SU-DHL-6 (cell line): Measurements from ENCODE around the gene LAMC3.

ENCODE experiments used
- H2AFZ ChIP-seq: fragments of 200-600 bp; sonication (generic); 2 replicates; pipeline ENCODE4 v1.6.1; 2014; ENCODE audit warnings: low read depth, mild to moderate bottlenecking, moderate library complexity, mixed read lengths, antibody characterized with exemption, low read length; ENCODE audit not compliant: severe bottlenecking
- H3F3A ChIP-seq: fragments of 200-600 bp; shearing (Covaris generic); 2 replicates; pipeline ENCODE4 v1.6.0; 2016; ENCODE audit warnings: antibody characterized with exemption, mild to moderate bottlenecking; ENCODE audit not compliant: insufficient read depth
- H3K27ac ChIP-seq: fragments of 200-600 bp; sonication (generic); 2 replicates; pipeline ENCODE4 v1.5.1; 2016; ENCODE audit warnings: low read depth, mild to moderate bottlenecking, low read length, moderate library complexity, mixed read lengths
- H3K27me3 ChIP-seq: fragments of 200-600 bp; sonication (generic), shearing (Covaris generic); 2 replicates; pipeline ENCODE4 v1.6.0; 2014; ENCODE audit warnings: mild to moderate bottlenecking, low read length
- H3K36me3 ChIP-seq: fragments of 200-600 bp; sonication (generic); 2 replicates; pipeline ENCODE4 v1.6.1; 2014; ENCODE audit warnings: mild to moderate bottlenecking, low read length, mixed read lengths
- H3K4me2 ChIP-seq: fragments of 300-600, 200-600 bp; shearing (Covaris generic), sonication (generic); 2 replicates; pipeline ENCODE4 v1.6.0; 2014; ENCODE audit warnings: low read length, low read depth, mild to moderate bottlenecking; ENCODE audit not compliant: poor library complexity, severe bottlenecking
- H3K4me3 ChIP-seq: fragments of 200-600 bp; sonication (generic); 2 replicates; pipeline ENCODE4 v1.5.1; 2014; ENCODE audit warnings: antibody characterized with exemption, low read length, mild to moderate bottlenecking, mixed read lengths; ENCODE audit not compliant: insufficient read depth, poor library complexity, severe bottlenecking
- H3K79me2 ChIP-seq: fragments of 200-600 bp; sonication (generic); 2 replicates; pipeline ENCODE4 v1.6.1; 2014; ENCODE audit warnings: mild to moderate bottlenecking, low read length, moderate library complexity; ENCODE audit not compliant: insufficient read depth
- H3K9ac ChIP-seq: fragments of 200-600 bp; sonication (generic); 2 replicates; pipeline ENCODE4 v1.7.0; 2014; ENCODE audit warnings: mild to moderate bottlenecking, low read length
- H3K9me2 ChIP-seq: fragments of 200-600 bp; sonication (generic); replicated peaks from 2 replicates; pipeline ENCODE4 v1.6.1; 2014; ENCODE audit warnings: low read length; ENCODE audit not compliant: insufficient read depth
- H3K9me3 ChIP-seq: fragments of 200-600 bp; sonication (generic); 2 replicates; pipeline ENCODE4 v1.6.1; 2014; ENCODE audit warnings: low read length, mixed read lengths; ENCODE audit not compliant: insufficient read depth
- H4K20me1 ChIP-seq: fragments of 200-600 bp; sonication (generic); 2 replicates; pipeline ENCODE4 v1.6.1; 2014; ENCODE audit warnings: low read depth, mild to moderate bottlenecking, antibody characterized with exemption, low read length, moderate library complexity, mixed read lengths
- CTCF ChIP-seq: fragments of 200-600 bp; sonication (generic); IDR thresholded peaks from one replicate; pipeline ENCODE4 v1.5.1; 2017; ENCODE audit warnings: antibody characterized with exemption, mild to moderate bottlenecking, low read length, moderate library complexity; ENCODE audit not compliant: insufficient read depth, poor library complexity, severe bottlenecking
- EZH2phosphoT487 ChIP-seq: fragments of 200-600 bp; sonication (generic), shearing (Covaris generic); conservative IDR thresholded peaks from 2 replicates; pipeline ENCODE4 v1.6.1; 2018; ENCODE audit warnings: mild to moderate bottlenecking, antibody characterized with exemption, low read length, moderate library complexity, mixed read lengths

Gene LAMC3

DNA sequence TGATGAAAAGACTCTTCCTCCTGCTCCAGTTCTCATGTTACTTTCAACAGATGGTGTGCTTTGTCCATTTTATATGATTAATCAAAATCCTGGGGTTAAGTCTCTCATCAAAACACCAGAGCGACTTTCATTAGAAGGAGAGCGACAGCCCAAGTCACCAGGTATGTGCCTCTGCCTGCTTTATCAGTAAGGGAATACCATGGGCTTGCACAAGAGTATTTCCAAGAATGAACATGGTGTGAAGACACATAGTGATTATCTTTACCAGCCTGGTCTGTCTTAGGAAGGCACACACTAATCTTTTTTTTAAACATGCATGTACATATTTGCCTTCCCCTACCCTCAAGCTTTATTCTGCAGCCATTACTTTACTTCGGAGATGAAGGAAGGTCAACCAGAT, 131.6 kb downstream of the LAMC3 start:
- Histone ChIP-seq H3K27ac (no peak overlapping the region), H3K36me3 (peaks cover 26% of the 10 kb centered on the region; the same call in 1 of the 2 replicates), H2AFZ (no peak overlapping the region), H3K4me3 (no peak overlapping the region), H3K9me2 (no peaks in the 10 kb centered on the region), H3K9me3 (no peaks in the 10 kb centered on the region), H4K20me1 (no peaks in the 10 kb centered on the region), H3K27me3 (no peaks in the 10 kb centered on the region), H3K4me2 (no peak overlapping the region), H3K79me2 (no peaks in the 10 kb centered on the region), H3K9ac (no peak overlapping the region), H3F3A (no peaks in the 10 kb centered on the region)
- TF ChIP-seq EZH2phosphoT487: no peak
- TF ChIP-seq CTCF: no peak

GRCh38 chr9:131142160-131142559, 133.2 kb downstream of the LAMC3 start:
- no peaks in the 10 kb centered on the region for H3K9me2 ChIP-seq
- TF ChIP-seq EZH2phosphoT487: no peak
- TF ChIP-seq CTCF: no peak
- no peaks in the 10 kb centered on the region for H3K79me2 ChIP-seq
- H3K9me3 ChIP-seq: no peaks in the 10 kb centered on the region
- no peaks in the 10 kb centered on the region for H3K27me3 ChIP-seq
- H3K4me3 ChIP-seq: no peak overlapping the region
- no peak overlapping the region for H2AFZ ChIP-seq
- peaks cover 30% of the 10 kb centered on the region; the same call in 1 of the 2 replicates for H3K36me3 ChIP-seq
- no peak overlapping the region for H3K9ac ChIP-seq
- H3K4me2 ChIP-seq: no peak overlapping the region
- H3K27ac ChIP-seq: no peak overlapping the region
- no peaks in the 10 kb centered on the region for H4K20me1 ChIP-seq
- no peaks in the 10 kb centered on the region for H3F3A ChIP-seq
